Left hindlimb (tissue), 1 donor: ENCODE measurements around the gene LY6G6F.

Source experiments
- DNase-seq: peaks from one replicate; pipeline ENCODE4 v3.0.0-alpha.2; 2018

Gene LY6G6F

DNA sequence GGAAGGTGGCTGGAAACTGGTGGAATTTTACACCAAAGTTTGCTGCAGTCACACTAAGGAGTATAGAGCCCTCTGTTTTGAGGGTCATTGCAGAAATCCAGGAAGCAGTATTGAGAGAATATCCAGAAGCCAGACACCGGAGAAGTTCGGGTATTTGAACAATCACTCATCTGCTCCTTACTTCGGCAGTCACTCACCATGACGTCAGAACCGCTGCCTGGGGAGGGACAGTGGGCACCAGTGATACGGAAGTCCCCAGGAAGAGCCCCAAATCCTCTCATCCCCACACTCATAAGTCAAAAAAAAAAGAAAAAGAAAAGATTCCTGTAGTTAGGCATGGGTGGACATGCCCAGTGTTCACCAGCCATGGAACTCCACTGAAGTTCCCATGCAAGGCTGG, 29.8 kb upstream of the LY6G6F start:
- DNase-seq: no peak

DNA sequence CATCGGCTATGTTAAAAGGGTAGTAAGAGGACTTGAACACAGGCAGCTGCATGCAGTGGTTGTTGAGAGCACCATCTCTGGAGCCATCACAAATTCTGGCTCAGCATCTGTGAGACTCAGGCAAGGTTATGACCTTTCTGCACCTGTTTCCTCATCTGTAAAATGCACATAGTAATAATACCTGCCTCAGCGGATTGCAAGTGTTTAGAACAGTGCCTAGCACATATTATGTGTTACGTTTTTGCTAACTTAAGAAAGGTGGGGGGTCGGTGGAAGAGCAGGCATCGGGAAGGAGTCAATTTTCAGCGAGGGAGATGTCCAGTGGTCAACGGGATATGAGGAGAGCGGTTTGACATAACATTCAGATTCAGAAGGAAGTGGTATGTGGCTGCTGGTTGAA, 28.7 kb upstream of the LY6G6F start:
- no peak for DNase-seq

DNA sequence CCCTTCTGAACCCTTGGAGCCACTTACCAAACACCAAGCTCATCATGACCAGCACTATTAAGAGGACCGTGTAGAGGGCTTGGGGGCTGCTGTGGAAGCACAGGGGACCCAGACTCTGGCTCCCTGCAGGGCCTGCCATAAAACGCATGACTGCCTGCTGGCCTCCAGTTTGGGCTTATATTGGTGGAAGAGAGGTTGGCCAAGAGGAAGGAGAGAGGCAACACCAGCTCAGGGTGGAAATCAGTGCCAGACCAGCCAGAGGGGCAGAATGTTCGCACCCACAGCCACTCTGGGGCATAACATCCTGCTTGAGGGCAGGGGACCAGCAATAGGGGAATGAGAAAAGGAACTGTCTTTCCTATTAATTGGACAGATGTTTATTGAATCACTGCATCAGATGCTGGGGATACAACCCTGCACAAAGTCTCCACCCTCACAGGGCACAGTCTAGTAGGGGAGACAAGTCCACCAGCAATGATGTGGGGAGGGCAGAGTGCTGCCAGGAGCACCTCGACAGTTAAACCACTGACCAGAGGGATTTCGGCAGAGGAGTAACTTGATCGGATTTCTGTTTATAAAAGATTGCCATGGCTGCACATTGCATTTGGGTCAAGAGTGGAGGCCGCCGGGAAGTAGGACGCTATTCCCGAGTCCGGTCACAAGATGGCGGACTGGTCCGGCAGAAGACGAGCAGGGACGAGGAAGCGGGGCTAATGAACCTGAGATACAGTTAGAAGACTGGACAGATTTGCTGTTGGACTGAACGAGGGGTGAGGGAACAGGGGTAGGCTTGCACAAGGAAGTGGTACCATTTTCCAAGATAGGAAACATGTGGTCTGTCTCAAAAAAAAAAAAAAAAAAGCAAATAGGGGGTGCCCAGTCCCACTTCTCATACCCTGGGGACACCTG, 26.2 kb upstream of the LY6G6F start, which contains the start of gene LY6G5C:
Gene LY6G5C (minus strand): TSS at position 842 of the 909 bp plus-strand sequence. CDS start 694 bp downstream, at position 148.
- peak; percentile 90 for DNase-seq

DNA sequence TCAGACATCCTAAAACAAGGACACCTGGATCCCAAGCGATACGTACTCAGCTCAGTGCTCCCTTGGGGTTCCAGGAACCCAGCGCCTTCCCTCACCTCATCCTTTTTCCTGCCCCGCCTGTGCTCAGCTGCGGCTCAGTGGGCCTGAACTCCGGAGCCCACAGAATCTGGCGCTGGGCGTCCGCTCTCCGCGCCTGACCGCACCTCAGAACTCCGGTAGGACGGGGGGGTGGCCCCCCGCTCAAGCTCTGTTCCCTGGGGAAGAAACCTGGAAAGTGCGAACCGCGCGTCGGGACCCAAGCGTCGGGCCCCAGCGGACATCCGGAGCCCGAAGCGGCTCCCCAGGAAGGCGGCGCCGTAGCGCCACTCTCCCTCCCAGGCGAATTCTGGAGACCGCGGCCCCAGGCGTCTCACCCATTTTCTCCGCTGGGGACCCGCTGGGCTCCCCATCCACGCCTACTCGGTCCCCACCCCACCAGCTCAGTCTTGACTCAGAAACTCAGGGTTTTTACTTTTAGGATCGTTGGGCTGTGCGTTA, 25.5 kb upstream of the LY6G6F start:
- peak; percentile 47 for DNase-seq

DNA sequence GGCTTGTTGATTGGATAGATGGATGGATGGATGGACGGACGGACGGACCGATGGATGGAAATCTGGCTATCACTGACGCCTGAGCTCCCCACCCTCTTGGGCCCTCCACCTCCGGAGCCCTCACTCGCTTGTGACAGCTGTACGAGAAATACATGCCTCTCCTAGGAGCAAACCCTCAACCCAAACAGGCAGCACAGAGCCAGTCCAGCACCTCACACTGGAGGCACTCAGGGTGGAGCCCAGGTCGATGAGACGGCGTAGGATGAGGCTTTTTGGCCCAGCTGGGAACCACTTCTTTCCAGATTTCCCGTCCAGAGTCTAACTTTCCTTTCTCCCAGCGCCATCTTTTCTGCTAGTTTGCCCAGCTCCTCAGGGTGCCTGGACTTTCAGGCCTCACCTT, 23.1 kb upstream of the LY6G6F start:
- no peak for DNase-seq

DNA sequence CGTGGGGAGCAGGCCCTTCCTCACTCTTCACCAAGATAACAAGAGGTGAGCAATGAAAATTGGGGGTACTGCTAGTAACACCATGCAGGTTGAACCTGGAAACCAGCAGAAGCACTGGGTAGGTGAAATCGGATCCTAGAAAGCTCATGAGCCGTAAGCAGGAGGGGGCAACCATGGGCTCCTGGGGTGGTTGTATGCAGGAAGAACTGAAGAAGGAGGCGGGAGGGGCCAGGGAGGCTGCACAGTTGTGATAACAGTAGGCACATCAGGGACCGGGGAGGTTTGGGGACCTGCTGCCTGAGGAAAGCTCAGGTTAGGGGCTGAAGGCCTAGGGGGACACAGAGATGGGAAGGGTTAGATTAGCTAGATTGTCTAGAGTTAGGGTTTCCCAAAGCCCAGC, 20.2 kb upstream of the LY6G6F start:
- no peak for DNase-seq

DNA sequence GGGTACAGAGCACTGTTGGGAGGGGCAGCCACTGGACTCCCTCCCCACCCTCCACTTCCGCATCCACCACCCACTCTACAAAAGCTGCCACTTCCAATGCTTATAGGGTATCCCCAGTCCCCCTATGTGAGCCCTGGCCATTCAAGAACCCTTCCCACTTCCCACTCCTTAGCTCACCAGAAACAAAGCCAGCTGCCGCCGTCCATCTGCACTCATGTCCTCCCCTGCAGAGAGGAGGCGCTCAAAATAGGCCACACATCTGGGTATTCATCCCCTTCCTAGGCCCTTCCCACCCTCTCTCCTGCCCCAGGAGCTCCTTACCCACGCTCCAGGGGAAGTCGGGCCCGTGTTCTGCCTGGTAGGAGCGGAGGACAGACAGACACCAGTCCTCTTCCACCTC, 19.3 kb upstream of the LY6G6F start:
- DNase-seq: no peak

DNA sequence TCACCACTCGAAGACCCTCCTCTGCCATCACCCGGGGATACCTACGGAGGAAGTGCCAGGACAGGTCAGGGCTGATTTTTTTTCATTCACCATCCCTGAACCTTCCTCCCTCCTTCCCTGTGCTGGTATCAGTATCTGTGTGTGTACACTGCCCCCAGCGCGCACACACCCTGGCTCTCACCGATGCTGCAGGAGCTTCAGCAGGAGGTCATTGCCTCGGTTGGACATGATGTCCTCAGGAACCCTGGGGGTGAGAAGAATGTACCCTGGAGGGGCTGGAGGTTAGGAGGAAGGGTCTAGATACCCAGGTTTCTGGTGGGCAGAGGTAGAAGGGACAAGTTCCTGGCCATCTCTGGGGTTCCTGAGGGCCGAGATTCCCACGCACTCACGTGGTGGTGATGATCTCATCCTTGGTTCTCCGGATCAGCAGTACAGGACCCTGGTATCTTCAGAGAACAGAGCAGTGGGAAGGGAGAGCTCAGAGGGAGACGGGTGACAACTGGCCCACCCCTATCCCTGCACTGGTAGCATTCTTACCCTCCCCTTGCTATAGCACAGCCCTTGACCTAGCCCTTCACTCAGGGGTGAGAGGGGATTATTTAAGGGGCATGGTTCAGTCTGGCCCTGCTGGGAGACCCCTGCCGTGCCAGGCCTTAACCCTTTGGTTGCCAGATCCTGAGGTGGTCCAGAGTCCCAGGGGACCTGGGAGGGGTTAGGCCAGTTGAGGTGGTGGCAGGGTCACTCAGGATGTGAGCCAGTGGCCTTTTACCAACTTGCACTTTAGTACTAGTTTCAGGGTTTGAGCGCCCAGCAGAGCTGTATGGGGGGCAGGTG, 18.6 kb upstream of the LY6G6F start:
- no peak for DNase-seq

DNA sequence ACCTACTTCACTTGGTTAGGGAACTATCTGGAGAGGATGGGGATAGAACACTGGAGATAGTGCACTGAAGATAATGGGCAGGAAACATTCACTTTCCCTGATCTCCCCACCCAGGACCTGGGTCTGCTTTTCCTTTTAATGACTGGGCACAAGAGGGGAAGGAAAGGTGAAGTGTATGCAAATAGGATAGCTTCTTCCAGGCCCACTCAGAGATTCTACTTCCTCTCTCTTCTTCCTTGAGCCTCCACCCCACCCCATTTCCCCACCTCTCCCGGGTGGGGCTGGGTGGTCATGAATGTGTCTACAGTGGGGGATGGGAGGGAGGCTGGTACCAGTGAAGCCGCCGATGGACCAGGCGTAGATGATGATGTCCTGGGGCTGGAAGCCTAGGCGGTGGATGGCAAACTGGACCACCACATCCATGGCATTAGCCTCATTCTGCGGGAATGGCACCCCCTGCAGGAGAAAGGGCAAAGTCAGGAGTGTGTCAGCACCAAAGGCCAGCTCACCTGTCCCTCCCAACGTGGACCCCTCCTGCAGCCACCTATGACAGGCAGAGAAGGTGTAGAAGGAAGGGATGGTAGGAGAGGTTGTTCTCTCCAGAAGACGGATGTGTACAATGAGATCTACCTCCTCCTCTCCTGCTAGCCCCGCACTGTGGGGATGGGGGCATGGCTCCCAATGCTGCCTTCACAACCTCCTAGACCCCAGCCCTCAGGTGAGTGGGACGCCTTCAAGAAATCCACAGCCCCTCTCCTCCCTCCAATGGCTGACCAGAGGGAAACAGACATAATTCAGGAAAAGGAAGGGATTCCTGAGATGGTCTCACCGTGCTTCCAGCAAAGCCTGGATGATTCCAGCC, 17.2 kb upstream of the LY6G6F start:
- no peak for DNase-seq

DNA sequence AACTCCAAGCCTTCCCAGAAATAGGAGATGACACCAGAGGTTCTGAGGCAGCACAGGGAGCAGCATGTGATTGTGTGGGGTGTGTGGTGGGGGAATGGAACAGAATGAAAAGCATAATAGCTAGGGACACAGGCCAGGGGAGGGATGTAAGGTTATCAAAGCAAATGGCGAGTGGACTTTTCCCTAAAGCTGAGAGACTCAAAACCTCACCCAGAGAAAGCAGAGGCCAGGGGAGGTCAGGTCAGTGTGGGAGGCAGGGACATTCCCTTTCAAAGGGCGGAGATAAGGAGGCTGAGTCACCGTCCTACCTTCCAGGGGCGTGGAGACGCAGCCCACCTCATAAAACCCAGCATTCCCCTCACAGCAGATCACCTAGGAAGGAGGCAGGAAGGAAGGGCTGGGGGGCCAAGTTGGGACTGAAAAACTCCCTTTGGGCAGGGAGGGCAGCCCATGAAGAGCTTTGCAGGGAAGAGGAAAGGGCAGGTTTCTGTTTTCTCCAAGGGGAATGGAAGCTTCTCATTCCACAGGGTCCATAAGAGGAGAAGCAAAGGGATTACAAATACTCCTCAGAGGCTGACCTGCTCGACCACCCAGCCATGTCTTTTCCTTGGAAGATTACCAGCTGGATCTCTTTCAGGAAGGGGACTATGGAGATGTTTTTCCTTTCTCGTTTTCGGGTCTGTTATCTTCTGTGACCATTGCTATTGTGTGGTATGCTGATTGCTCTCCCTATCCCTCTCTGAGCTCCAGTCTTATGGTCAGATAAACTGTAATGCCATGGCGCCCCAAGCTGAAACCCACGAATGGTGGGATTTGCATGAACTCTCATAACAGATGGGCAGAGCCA, 16.2 kb upstream of the LY6G6F start:
- no peak for DNase-seq

DNA sequence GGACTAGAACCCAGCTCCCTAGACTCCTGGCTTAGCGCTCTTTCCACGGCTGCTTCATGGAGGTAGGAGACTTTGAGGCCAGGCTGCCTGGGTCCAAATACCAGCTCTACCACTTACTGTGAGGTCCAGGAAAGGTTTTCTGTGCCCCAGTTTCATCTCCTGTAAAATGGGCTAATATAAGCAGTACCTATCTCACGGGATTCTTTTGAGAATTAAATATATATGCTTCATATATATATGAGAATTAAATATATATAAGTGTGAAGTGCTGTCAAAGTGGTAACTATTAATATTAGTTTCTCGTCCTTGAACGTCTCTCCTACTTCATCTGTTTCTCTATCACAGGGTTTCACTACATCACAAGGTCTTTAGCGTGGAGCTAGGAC, 15.6 kb upstream of the LY6G6F start:
- DNase-seq: no peak

DNA sequence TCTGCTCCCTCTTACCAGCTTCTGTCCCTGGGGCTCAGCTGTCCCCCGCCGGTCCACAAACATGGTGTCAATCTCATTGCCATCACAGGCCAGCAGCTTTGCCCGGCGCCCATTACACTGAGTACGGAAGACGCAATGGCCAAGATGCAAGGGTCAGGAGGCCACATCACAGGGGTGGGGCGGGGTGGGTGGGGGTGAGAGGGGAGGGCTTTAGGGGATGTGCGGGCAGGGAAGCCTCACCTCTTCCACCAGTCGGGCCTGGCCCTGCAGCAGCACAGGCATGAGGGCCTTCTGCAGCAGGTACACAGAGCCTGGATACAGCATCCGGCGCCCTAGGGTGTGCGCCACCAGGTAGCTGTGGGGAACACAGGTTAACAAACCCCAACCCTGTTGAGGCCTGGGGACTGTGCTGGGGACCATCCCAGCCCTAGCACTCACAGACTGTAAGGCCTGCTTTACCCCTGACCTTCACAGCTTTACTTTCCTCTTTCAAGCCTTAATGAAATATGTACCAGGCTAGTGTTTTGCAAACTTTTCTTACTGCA, 15.0 kb upstream of the LY6G6F start:
- no peak for DNase-seq

DNA sequence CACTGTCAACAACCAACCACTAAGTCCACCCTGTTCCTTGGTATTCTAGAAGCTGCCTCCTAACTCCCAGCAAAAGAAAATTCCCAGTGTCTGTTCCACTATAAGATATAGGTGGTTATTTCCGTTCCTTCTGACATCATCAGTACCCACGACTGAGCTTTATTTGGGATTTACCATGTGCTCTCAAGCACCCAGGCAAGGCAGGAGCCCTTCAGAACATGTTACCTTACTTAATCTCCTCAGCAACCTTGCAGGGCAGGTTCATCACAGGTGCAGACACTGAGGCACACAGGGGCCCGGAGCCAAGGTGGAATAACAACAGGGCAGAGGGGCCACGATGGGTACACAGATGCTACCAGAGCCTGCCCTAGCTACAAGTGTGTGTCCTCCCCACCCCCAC, 14.3 kb upstream of the LY6G6F start:
- DNase-seq: no peak

DNA sequence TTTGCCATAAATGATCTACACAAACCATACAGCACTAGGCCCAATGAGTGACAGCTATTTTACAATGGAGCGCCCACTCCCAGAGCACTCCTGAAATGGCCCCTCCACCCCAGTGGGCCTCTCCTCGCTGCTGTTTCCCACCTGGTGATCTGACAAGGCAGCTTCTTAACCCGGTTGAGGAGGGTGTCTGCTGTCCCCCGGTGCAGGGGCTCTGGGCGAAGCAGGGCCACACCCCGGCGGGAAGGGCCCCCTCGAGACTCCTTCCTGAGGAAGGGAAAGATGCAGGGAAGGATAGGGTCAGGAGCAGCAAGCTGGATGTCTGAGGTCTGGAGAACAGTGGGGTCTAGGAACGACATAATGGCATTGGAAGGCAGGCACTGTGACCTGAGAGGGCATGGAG, 13.8 kb upstream of the LY6G6F start:
- DNase-seq: no peak

DNA sequence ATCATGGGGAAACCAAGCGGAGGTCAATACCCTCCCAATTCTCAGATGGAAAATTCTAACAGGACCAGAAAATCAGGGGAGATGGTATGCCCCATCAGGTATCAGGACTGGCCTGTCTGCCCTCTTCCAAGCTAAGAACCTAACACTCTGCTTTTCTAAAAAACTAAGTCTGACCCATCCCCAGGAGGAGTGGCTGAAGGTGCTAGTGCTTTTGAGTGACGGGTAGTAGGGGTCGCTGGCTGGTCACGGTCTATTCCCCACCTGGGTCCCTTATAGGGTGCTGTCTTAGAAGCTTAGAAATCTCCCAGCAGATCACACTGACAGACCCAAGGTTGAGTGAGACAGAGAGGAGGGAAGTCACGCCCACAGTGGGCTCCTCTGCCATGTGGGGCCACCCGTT, 13.1 kb upstream of the LY6G6F start:
- no peak for DNase-seq

DNA sequence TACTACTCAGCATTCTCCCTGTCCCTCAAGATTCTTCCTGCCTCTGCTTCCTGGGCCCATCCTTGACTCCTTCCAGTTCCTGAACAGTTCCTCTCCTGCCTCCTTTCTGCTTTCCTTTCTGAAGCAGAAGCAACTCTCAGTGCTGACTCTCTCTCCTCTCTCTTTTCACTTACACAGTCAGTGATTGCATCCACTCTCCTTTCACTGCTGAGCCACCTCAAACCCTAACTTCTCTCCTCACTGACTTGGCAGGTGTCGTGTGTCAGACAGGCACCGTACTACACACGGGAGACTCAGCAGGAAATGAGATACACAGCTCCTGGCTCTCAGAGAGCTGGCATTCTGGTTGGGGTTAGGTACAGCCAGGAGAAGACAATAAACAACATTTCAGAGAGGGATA, 9.1 kb upstream of the LY6G6F start:
- DNase-seq: no peak

DNA sequence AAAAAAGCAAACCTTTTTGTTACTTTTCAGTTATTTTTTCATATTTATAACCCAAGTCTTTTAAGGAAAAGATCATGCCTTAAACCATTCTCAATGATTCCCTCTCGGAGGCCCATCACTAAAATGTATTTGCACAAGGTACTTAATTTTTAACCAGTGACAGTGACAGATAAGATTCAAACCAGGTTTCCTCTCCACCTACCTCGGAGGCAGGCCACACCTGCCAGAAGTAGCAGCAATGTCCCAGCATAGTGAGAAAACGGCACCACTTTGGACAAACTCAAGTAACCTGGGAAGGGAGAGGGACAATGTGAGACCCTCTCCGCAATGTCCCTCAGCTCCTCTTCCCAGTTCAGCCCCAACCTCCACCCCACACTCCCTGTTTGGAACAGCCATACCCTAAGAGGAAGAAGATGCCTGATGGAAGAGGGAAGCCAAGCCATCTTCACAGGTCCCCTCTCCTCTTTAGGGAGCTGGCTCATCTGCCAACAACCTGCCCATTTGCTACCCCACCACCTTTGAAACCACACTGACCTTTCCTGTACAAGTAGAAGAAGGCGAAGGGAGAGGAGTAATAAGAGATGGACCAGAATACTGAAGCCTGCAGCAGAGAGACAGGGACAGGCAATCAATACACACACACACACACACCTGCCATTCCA, 5.8 kb upstream of the LY6G6F start:
- no peak for DNase-seq

DNA sequence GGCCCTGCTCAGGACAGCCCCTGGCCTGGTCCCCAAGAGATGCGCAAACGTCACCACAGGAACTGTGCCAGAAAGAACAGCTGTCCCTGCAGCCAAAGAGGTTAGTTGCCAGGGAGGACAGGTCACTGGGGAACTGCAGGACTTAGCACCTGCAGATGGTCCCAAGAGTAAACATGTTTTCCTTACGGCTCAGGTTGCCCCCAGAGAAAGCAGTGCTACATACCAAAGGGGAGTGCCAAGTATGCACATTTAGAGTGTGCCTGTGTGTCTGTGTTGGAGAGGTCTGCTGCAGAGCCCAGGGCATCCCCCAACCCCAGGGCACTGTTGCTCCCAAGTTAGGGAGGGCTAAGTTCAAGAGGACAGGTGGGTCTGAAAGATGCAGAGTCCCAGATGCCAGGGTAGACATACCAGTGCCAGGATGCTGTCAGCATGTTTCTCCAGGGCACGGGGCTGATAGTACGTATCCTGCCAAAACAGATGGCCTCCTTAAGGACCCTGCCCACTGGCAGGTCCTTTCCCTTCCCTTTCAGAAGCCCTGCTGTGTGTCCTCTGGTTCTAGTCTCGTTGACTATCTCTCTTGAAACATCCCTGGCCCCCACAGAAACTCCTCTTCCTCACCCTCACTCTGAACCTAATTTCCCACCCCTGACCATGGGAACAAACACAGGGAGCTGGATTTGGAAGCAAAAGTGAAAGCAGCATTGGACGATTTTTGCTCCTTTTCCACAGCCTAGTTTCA, 4.8 kb upstream of the LY6G6F start:
- no peak for DNase-seq

DNA sequence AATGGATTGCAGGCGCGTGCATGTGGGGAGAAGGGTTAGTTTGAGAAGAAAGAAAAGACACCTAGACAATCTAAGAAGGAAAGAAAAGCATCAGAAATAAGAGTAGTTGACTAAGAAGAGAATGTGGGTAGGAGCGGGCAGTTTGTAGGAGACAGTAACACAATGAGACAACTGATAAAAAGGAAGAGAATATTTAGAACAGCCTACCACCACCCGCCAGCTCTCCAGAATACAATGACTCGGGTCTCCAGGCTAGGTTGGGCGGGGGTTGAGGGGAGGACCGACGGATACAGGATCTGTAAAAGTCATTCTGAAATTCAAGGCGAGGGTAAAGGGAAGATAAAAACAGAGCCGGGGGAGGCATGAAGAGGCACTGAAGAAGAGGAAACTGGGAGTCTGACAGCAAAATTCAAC, 4.3 kb upstream of the LY6G6F start:
- peak; percentile 56 for DNase-seq
